ENCODE results near the gene ARHGDIA.

Gene ARHGDIA

DNA sequence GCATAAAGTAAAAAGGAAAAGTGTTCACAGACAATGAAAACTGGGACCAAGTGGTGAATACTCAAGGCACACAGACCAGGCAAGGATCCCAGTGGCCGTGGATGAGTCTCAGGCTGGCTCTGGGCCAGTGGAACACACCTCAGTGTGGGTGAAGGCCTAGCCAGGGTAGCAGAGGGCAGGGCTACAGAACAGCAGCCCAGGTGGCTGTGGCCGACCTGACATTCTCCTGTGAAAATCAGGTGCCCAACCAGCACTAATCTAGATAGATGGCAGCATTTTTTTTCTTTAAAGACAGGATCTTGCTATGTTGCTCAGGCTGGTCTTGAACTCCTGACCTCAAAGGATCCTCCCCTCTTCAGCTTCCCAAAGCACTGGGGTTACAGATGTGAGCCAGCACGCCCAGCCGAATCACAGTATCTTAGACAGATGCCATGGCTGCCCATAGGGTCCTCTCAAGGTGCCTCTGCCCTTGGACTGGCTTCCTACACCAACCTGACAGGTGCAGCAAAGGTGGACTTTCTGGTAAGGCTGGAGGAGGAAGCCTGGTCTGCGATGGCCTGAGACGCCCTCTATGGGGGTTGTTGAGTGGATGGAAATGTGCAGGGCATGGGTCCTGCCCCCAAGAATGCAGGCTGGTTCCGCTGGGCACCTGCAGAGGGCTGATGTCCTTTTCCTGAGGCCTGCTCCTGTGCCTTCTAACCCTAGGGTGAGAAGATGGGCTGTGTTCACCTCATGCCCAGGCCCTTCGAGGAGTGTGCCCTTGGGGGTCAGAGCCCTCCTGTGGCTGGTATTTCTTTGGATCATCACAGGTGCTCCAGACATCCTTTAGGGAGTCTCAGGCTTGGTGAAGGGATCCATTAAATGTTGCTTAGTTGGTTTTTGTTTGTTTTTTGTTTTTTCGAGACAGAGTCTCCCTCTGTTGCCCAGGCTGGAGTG is 7.0 kb downstream of the ARHGDIA start:
- peak in 1 of 2 experiments; percentile 38 for DNase-seq

DNA sequence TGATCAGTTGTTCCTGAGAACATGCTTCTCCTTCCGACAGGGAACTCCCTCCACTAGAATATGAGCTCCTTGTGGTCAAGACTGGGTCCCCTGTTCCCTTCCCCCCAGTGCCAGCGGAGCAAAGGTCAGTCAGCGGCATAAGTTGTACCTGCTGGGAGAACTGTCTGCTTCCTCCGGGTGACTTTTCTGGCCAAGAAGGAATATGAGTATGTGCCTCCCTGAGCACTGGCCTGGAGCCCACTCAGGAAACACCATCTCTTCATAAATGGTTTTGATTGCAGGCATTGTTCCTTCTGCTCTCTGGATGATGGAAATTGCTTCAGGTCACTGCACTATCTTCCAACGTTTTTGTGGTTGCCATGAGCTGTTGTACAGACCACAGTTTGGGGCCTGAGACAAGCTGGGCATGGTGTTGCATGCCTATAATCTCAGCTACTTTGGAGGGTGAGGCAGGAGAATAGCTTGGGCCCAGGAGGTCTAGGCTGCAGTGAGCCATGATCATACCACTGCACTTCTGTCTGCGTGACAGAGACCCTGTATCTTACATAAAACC is 7.9 kb downstream of the ARHGDIA start:
- no peak for DNase-seq

DNA sequence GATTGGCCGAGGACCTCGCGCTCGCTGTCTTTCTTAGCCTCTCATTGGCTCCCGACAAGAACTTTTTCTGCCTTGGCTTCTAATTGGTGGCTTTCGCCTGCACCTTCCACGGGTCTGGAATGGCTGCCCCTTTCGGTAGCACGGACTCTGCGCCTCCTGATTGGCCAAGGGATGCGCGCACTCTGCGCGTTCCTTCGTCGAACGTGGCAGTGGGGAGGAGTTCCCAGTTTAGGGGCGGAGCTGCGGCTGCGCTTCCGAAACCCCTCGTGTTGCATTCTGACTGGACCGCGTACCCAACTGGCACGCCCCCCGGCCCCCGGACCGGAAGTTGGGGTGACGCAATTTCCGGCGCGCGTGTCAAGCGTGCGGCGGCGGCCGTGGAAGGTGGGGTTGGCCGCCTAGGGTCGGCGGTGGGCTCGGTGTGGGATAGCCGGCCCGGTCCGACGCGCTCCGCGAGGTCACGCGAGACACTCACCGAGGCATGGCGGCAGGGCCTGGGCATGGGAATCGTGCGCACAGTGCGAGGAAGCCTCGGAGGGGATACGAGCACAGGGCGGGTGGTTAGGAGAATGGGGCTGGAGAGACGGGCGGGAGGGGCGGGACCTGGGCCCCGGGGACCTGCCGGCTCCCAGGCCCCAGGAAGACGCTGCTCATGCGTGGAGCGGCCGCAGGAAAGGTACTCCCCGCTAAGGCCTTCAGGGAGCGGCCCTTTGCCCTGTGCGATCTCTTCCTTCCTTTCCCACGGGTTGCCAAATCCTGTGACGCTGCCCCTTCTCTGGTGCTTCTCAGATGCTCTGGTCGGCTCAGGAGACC is 10.2 kb downstream of the ARHGDIA start:
- DNase-seq, result peak; percentile 100

DNA sequence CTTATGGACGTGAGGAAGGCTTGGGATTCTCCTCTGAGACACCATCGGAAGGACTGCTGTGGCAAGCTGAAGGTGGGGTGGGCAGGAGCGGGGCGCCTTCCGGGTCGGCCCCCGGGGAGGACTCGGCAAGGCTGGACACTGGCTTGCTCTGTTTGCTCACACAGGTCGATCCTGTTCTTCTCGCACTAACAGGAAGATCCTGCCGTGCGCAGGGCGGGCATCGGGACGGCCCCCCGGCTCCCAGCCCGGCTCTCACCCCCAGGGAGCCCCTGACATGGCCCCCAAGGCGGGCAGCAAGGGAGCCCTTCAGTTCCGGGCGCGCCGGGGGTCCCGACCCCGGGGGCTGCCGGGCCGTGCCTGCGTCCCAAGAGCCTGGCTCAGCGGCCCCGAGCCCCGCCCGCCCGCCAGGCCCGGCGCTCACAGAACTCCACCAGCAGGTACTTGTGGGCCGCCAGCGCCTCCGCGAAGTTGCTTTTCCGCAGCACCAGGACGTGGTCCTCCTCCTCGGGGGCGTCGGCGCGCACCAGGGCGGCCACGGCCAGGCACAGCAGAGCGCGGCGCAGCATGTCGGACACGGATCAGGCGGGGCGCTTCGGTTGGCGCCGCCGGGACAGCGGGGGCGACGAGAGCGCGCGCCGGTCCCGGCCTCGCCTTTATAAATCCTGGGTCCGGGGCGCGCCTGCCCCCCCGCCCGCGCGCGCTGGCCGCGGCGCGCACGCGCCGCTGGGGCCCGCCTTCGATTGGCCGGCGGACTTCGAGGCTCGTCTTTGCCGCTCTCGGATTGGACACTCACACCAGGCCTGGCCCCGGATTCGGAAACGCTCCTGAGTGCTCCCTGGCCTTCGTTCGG is 11.0 kb downstream of the ARHGDIA start, which contains the start of gene P4HB:
P4HB (minus strand) TSS at position 630 of the 850 bp plus-strand sequence; CDS start at position 566, 64 bp downstream.
- DNase-seq, result no peak

DNA sequence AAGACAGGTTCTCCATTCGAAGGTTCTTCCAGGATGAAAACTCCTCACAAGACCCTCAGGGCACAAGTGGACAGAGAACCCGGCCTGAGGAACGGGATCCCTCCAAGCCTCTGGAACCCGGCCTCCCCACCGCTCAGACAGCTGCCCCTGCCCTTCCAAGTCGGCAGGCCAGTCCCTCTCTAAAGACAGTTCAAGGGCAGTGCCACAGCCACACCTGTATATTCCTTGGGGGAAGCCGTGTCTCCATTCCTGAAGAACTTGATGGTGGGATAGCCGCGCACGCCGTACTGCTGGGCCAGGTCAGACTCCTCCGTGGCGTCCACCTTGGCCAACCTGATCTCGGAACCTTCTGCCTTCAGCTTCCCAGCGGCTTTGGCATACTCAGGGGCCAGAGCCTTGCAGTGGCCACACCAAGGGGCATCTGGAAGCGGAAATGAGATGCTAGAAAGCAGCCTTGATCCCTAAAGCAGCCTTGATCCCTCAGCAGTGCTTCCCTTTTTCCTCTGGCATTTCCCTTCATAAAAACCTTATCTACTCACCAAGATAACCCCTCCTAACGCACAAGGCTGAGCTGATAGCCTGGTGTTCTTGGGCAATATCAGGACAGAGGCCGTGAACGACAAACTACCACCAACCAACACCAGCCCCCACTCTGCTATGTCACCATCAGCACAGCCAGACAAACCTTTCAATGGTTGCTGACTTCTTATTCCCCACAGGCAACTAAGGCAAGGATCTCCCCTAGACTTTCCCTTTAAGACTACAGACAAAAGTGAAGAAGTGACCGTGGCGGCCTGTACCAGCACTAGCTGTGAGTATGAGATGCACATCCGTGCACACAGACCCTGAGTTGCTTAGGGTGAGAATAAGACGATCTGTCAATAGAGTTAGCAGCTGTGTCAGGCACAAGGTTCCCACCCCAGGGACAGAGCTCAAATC is 11.9 kb downstream of the ARHGDIA start:
- no peak for DNase-seq

DNA sequence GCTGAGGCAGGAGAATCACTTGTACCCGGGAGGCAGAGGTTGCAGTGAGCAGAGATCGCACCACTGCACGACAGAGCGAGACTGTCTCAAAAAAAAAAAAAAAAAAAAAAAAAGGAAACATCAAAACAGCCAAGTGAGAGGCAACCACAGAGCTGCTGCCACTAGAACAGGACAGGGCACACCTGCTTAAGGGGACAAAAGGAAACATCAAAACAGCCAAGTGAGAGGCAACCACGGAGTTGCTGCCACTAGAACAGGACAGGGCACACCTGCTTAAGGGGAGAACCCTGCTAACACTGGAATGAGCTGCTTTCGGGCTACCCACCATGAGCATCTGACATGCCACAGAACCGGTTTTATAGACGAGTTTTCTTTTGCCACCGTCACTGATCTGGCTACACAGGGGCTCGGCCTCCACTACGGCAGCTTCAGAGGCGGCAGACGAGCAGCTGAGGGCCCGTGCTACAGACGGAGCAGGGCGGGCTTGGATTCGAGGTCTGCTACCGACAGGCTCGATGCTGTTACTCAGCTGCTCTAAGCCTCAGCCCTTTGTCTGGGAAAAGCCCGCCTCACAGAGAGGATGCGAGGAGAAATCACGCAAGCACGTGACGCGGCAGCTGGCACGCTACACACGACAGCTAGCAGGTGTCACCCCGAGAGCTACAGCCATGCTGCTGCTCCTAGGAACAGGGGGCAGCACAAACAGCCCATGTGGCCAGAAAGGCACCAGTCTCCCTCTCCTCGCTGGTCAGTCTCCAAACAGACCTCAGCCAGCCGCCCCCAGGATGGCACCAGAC is 12.8 kb downstream of the ARHGDIA start:
- DNase-seq, result no peak

DNA sequence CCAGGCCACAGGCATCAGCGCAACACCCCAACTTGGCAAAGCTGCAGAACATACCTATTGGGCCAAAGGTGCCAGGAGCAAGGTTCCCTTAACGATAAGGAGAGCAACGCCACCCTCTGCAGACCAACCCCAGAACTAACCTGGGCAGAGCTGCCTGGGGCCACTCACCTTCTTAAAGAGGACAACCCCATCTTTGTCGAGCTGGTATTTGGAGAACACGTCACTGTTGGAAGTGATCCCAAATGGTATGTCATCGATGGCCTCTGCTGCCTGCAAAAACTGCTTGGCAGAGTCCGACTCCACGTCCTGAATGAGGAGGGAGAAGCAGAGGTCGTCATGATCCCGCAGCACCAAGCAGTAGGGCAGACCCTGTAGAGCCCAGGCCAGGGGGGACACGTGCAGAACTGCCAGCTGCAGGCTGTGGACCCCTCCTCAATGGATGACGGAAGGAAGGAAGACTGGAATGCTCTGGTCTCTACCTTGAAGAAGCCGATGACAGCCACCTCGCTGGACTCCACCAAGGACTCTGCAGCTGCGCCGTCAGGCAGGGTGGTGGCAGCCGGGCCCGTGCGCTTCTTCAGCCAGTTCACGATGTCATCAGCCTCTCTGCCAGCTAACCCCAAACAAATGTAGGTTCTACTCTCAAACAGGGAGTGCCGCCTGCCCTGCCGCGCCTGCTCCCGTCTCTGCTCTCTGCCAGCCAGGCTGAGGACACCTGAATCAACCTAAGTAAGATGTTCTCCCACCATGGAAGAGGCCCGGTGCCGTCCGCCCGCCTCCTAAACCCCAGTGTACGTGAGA is 16.0 kb downstream of the ARHGDIA start:
- DNase-seq, result no peak

DNA sequence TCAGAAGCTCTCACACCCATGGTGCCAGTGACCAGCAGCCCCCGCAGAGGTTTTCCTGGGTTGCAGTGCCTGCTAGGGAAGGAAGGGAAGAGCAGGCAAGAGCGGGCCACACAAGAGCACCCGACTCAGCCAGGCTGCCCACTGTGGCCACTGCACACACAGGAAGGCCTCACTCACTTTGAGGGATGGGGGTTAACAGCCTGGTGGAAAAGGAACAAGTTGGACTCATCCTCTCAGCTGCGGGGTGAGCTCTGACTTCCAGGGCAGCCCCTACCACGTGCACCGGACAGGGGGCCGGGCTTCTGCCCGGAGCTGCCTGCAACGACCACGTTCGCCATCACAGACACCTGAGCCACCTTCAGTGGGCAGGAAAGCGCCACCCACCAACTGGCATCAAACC is 18.9 kb downstream of the ARHGDIA start:
- DNase-seq, result no peak

DNA sequence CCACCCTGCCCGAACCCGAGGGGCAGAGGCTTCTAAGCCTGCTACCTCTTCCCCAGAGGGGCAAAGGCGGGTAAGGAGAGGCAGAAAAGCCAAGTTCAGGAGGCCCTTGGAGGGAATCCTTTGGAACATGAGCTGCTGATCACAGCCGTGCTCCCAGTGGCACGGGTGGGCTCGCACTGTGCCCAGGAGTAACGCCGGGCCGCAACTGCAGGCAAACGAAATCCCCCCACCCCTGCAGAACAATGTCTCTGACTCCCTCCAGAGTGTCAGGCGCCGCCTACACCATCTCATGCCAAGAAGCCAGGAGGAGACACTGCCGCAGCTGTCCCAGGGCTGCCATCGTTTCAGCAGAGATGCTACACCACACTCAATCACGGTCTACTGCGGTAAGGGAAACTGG is 19.7 kb downstream of the ARHGDIA start:
- DNase-seq, result no peak

DNA sequence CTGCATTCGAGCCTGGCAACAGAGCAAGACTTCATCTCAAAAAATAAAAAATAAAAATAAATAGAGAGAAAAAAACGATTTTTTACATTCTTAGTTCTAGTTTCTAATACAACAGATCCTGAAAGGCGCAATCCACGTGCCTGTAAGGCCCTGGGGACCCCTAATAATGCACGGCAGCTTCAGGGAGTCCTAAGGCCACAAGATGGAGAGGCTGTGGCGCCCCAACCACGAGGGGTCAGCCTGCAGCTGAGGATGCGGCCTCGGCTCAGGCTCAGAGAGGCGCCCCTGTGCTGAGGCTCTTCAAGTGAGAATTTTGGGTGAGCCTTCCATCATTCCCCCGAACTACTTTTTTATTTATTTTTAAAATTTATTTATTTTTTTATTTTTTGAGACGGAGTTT is 21.7 kb downstream of the ARHGDIA start:
- no peak for DNase-seq

DNA sequence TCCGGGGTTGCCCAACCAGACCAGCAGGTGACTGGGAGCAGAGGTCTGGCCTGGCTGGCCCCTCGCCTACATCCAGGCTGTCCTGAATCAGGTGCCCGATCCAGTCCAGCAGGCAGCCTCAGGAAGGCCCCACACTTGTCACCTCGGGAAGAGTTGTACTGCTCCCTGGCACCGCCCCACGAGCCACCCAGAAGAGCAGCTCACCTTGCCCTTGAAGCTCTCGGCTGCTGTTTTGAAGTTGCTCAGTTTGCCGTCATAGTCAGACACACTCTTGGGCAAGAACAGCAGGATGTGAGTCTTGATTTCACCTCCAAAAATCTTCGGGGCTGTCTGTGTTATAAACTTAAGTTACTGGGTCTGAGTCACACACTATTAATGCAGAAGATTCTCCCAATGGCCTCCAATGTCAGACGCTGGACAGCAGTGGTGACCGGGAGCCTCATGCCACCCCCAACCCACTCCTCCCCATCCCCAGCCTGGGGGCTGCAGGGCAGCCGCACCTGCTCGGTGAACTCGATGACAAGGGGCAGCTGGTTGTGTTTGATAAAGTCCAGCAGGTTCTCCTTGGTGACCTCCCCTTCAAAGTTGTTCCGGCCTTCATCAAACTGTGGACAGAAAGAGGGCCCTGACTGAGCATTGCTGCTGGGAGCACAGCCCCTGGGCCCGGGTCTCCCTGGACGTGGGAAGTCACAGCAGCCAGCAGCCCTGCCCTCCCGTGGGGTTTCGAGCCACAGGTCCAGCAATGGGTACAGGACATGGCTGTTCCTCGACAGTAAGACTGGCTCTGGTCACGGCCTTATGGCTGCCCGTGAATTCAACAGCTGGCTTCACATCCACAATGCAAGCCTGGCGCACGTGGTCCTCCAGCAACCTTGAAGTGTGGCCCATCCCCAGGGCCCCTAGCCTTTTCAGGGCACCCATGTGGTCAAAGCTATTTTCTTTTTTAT is 24.1 kb downstream of the ARHGDIA start:
- DNase-seq, result no peak

DNA sequence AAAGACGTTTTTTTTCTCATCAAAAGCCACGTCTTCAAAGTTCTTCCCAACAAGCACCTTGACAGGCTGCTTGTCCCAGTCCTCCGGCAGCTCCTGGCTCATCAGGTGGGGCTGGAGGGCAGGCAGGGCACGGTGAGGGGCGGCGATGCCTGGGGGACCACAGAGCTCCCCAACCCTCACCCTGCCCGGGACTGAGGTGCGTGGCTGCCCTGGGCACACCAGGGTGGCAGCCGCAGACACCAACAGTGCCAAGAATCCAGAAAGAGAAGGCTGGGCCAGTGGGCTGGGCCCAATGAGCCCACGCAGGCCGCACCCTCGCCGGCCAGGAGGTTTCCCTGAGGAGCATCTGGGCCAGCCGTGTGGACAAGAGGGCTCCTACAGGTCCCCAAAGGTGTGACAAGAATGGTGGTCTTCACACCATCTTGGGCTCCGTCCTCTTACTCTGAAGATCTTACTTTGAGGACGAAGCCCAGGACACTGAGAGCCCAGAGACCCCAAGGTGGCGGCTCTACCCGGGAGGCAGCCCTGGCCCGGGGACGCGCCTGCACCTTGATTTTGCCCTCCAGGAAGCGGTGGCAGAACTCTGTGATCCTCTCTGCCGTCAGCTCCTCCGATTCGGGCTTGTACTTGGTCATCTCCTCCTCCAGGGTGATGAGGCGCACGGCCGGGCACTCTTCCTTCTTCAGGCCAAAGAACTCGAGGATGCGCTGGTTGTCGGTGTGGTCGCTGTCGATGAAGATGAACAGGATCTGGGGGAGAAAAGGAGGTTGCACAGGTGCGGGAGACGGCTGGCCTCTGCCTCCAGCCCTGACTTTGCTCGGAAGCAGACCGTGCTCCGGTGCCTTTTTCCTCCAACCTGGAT is 25.0 kb downstream of the ARHGDIA start:
- DNase-seq, result no peak

DNA sequence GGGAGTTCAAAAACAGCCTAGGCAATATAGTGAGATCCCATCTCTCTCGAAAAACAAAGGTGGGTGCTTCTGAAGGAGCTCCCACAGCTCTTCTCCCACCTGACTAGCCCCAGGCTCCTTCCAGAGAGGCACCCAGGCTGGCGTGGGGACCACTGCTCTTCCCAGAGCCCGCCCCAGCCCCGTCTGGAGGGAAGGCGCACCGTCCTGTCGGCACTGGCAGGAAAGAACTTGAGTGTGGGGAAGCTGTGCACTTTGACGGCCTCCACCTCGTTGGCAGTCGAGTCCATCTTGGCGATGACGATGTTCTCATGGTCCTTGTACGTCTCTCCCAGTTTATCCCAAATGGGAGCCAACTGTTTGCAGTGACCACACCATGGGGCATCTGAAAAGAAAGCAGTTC is 25.8 kb downstream of the ARHGDIA start:
- DNase-seq, result no peak

DNA sequence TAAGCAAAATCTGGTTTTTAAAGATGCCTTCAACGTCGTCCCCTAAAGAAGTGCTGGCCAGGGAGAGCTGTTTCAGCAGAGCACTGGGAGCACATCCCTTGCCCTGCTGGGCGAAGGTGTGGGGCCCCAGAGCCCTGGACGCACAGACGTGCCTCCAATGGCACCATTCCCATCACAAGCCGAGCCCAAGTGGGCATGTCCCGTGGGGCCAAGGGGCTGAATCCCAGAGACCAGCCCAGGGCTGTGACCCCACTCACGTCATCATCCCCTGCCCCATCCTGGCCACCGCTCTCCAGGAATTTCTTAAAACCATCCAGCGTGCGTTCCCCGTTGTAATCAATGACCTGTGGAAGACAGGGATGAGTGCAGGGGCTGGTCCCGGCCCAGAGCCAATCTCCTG is 26.2 kb downstream of the ARHGDIA start:
- no peak for DNase-seq

DNA sequence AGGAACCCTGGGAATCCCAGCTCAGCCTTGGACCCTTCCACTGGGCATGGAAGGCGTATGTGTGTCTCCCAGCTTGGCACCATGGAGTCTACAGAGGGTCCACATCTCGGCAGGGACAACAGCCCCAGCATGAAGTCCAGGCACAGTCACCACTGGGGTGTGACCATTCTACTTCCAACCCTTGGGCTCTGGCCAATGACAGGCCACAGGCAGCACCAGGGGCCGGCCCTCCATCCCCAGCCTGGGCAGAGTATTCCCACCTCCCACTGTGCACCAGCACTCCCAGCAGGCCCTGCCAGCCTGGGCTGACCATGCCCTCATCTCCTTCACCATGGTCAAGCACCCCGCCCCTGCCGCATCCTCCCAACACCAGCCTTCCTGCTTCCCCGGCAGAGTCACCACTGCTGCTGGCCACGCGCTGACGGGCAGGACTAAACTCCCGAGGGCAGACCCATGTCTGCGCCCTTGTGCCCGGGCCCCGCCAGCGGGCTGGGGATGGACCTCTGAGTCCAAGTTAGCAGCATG is 26.7 kb downstream of the ARHGDIA start:
- no peak for DNase-seq

DNA sequence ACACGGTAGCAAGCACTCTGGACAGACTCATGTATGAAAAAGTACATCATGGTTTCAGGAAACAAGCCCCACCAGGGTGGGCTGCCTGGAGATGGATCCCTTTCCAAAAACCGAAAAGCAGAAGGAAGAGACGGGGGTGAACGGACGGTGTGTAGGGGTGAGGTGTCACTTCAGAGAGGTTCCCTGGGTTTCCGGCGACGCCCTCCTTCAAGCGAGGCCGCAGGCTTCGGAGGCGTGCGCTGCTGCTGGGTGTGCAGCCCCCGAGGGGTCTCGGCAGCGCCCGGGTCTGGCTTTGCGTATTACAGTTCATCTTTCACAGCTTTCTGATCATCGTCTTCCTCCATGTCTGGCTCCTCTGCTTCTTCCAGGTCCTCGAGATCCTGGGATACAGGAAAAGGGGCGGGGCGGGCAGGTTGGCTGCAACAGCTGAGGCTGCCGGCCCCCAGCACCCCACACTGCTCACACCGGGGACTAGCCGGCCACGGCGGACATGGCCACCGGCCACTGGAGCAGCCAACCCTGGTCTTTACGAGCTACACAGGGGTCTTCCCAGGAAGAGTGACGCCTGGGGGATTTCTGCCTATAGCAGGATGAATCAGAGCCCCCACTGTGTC is 27.3 kb downstream of the ARHGDIA start:
- DNase-seq, result no peak
